Lung (tissue), 12 donors: ENCODE measurements around the gene ULBP3. TPM values are rescaled to one million over a fixed set of nuclear protein-coding genes. Genes with fewer than 3 reads are reported as not detected.

Experiments
- ATAC-seq: fragments of 200-7000 bp; cut with Tn5 transposase; one replicate; pipeline ENCODE4 v1.9.1; 2020; ENCODE audit warnings: moderate number of reproducible peaks; ENCODE audit not compliant: insufficient read depth, low FRiP score
- DNase-seq, 3 donors: peaks; one replicate each; pipeline ENCODE4 v3.0.0-alpha.2; 2013 to 2017
- H3K27ac ChIP-seq, 2 donors: one replicate each; pipeline ENCODE4 v1.5.1; 2013; ENCODE audit warnings: mild to moderate bottlenecking in 2 of 2, moderate library complexity in 2 of 2, control low read depth in 1 of 2, inconsistent platforms in 1 of 2, low read depth in 1 of 2, low read length in 1 of 2
- H3K27me3 ChIP-seq, 3 donors: one replicate each; pipeline ENCODE4 v1.5.1; 2013; ENCODE audit warnings: low read length in 2 of 3; ENCODE audit not compliant: control insufficient read depth in 3 of 3, insufficient read depth in 3 of 3
- H3K36me3 ChIP-seq, 4 donors: one replicate each; pipeline ENCODE4 v1.5.1; 2013; ENCODE audit warnings: low read length in 4 of 4, mild to moderate bottlenecking in 1 of 4, moderate library complexity in 1 of 4; ENCODE audit not compliant: control insufficient read depth in 4 of 4, insufficient read depth in 4 of 4
- H3K4me1 ChIP-seq, 5 donors: one replicate each; pipeline ENCODE4 v1.5.1; 2013; ENCODE audit warnings: low read length in 5 of 5, mild to moderate bottlenecking in 2 of 5, moderate library complexity in 1 of 5; ENCODE audit not compliant: control insufficient read depth in 5 of 5, insufficient read depth in 5 of 5
- H3K4me3 ChIP-seq: one replicate; pipeline ENCODE4 v1.5.1; 2013; ENCODE audit warnings: mild to moderate bottlenecking, control low read depth, moderate library complexity
- H3K9ac ChIP-seq, 2 donors: one replicate each; pipeline ENCODE4 v1.5.1; 2013; ENCODE audit warnings: low read length in 2 of 2, control low read depth in 1 of 2; ENCODE audit not compliant: insufficient read depth in 1 of 2
- H3K9me3 ChIP-seq, 4 donors: one replicate each; pipeline ENCODE4 v1.5.1; 2013; ENCODE audit warnings: low read length in 3 of 4, mild to moderate bottlenecking in 1 of 4, moderate library complexity in 1 of 4; ENCODE audit not compliant: control insufficient read depth in 4 of 4, insufficient read depth in 3 of 4
- CTCF ChIP-seq: IDR thresholded peaks from 2 replicates; pipeline ENCODE4 v1.5.1; 2012; ENCODE audit warnings: mild to moderate bottlenecking; ENCODE audit errors: control extremely low read depth, extremely low read depth
- WGBS, 2 donors: extraction: QIAGEN DNeasy Blood & Tissue Kit; methylation state at CpG; one replicate each; pipeline ENCODE4 v1.1.7; 2013; 5-methylcytosine and 5-hydroxymethylcytosine counted together
- polyA plus RNA-seq, 2 donors: library from polyadenylated mRNA; stranded (reverse); fragments of 200-250 nt; gene quantifications; one replicate each; pipeline ENCODE4 v1.2.1, GENCODE V29; 2013
- total RNA-seq, 2 donors: library from RNA; depleted of rRNA in 1 of 2; stranded (reverse); fragments of >200 nt in 1 of 2; gene quantifications; one replicate each; pipeline ENCODE4 v1.2.1, GENCODE V29; 2014 to 2021
- donor health status: control.
- donor health status: control.
- donor health status: Bipolar disorder and iron deficiency.
- donor health status: healthy.
- donor health status: DM: yes; HTN: yes; CAD: no.

ULBP3 gene
- total and polyA plus RNA-seq, 4 donors, result 1.4 to 6.8 (median 3.9) TPM

- no peak for TF ChIP-seq CTCF
- 85 to 91% methylated on average over 6 to 7 of the region's 7 CpGs for WGBS, 2 donors
- no peaks in the 10 kb centered on the region for H3K9me3 ChIP-seq
- no peak for ATAC-seq
- no peak overlapping the region for H3K9ac ChIP-seq
- H3K36me3 ChIP-seq, result no peaks in the 10 kb centered on the region
- H3K27me3 ChIP-seq, result peaks cover 0 to 60% (median 42%) of the 10 kb centered on the region in 3 donors
- no peak overlapping the region for H3K4me3 ChIP-seq
- peaks cover 0 to 10% (median 5%) of the 10 kb centered on the region in 5 donors for H3K4me1 ChIP-seq
- DNase-seq, result no peak
- no peak overlapping the region for H3K27ac ChIP-seq
Observed at GRCh38 chr6:150029276-150029675, 39.6 kb downstream of the ULBP3 start.

GRCh38 chr6:150028799-150029198 lies 40.1 kb downstream of the ULBP3 start:
- WGBS, 2 donors, result 78 to 89% methylated on average over 6 to 8 of the region's 8 CpGs

GRCh38 chr6:150027806-150028565 lies 40.9 kb downstream of the ULBP3 start:
- no peaks in the 10 kb centered on the region for H3K36me3 ChIP-seq
- H3K27ac ChIP-seq, result no peak overlapping the region
- H3K4me3 ChIP-seq, result no peak overlapping the region
- ATAC-seq, result no peak
- peaks cover 0 to 10% (median 5%) of the 10 kb centered on the region in 5 donors for H3K4me1 ChIP-seq
- H3K9ac ChIP-seq, result no peak overlapping the region
- H3K27me3 ChIP-seq, result peaks cover 0 to 57% (median 38%) of the 10 kb centered on the region in 3 donors
- no peak for DNase-seq
- no peak for TF ChIP-seq CTCF
- WGBS, 2 donors, result 85 to 86% methylated on average over 6 of the region's 6 CpGs
- no peaks in the 10 kb centered on the region for H3K9me3 ChIP-seq

More at GRCh38 chr6:150028799-150029198, 40.1 kb downstream of the ULBP3 start:
- no peak for DNase-seq
- Histone ChIP-seq H3K9me3 (no peaks in the 10 kb centered on the region), H3K36me3 (no peaks in the 10 kb centered on the region), H3K27ac (no peak overlapping the region), H3K4me3 (no peak overlapping the region), H3K4me1 (peaks cover 0 to 10% (median 5%) of the 10 kb centered on the region in 5 donors), H3K27me3 (peaks cover 0 to 58% (median 42%) of the 10 kb centered on the region in 3 donors), H3K9ac (no peak overlapping the region)
- ATAC-seq, result no peak
- no peak for TF ChIP-seq CTCF
